HepG2 (cell line): ENCODE data around the gene RRBP1. TPM values are rescaled to one million over a fixed set of nuclear protein-coding genes. Genes with fewer than 3 reads are reported as not detected.

ENCODE experiments used
- AGO2 ChIP-seq: fragments of 200-400 bp; formaldehyde crosslinking; optimal IDR thresholded peaks from 2 replicates; pipeline ENCODE3; 2017; ENCODE audit warnings: mild to moderate bottlenecking, low read depth, low read length, moderate library complexity
- BRF2 ChIP-seq: sonication (generic); formaldehyde crosslinking; IDR thresholded peaks from 2 replicates; pipeline ENCODE4 v1.8.1; 2022; ENCODE audit warnings: mild to moderate bottlenecking, missing genetic modification reagents
- ELF4 ChIP-seq: sonication (generic); formaldehyde crosslinking; IDR thresholded peaks from 2 replicates; pipeline ENCODE4 v1.5.0; 2020; ENCODE audit warnings: missing genetic modification reagents, mild to moderate bottlenecking, moderate library complexity, borderline replicate concordance
- ETV5 ChIP-seq: IDR thresholded peaks from 2 replicates; pipeline ENCODE4 v1.6.1; 2018; ENCODE audit warnings: missing biosample characterization, missing genetic modification reagents, inconsistent platforms, borderline replicate concordance
- HNF4G ChIP-seq, 2 experiments: sonication (generic) in 1 of 2; formaldehyde crosslinking in 1 of 2; IDR thresholded peaks; 2 replicates each; pipeline versions ENCODE4 v1.4.0 to v1.6.1; 2011 to 2020; ENCODE audit warnings: borderline replicate concordance in 2 of 2, low read depth in 2 of 2, mild to moderate bottlenecking in 2 of 2, low read length in 1 of 2, missing genetic modification reagents in 1 of 2, moderate library complexity in 1 of 2
- MAFF ChIP-seq: IDR thresholded peaks from 2 replicates; pipeline ENCODE4 v1.6.1; 2011; ENCODE audit warnings: low read depth, low read length, improper control_type of control experiment
- MTERF4 ChIP-seq: sonication (generic); formaldehyde crosslinking; IDR thresholded peaks from 2 replicates; pipeline ENCODE4 v1.8.0; 2023; ENCODE audit warnings: mild to moderate bottlenecking, missing genetic modification reagents
- MXI1 ChIP-seq: IDR thresholded peaks from 3 replicates; pipeline ENCODE4 v1.6.1; 2012; ENCODE audit warnings: low read depth, low read length, inconsistent platforms, borderline replicate concordance
- NCOA1 ChIP-seq: sonication (generic); formaldehyde crosslinking; IDR thresholded peaks from 2 replicates; pipeline ENCODE4 v1.9.0; 2021; ENCODE audit warnings: missing genetic modification reagents
- NCOA2 ChIP-seq: sonication (generic); formaldehyde crosslinking; IDR thresholded peaks from 2 replicates; pipeline ENCODE4 v1.8.0; 2022; ENCODE audit warnings: inconsistent platforms
- NR3C1 ChIP-seq: sonication (generic); formaldehyde crosslinking; IDR thresholded peaks from 2 replicates; pipeline ENCODE4 v1.4.0; 2020; ENCODE audit warnings: missing genetic modification reagents
- NRL ChIP-seq: sonication (generic); formaldehyde crosslinking; IDR thresholded peaks from 2 replicates; pipeline ENCODE4 v1.5.0; 2020; ENCODE audit warnings: missing genetic modification reagents, mild to moderate bottlenecking, moderate library complexity, borderline replicate concordance
- PHF20 ChIP-seq: sonication (generic); formaldehyde crosslinking; IDR thresholded peaks from 2 replicates; pipeline ENCODE4 v1.5.0; 2020; ENCODE audit warnings: mild to moderate bottlenecking, missing genetic modification reagents
- RAD51 ChIP-seq: fragments of 450-650 bp; IDR thresholded peaks from 2 replicates; pipeline ENCODE4 v1.6.1; 2016; ENCODE audit warnings: borderline replicate concordance
- THAP8 ChIP-seq: sonication (generic); formaldehyde crosslinking; IDR thresholded peaks from 2 replicates; pipeline ENCODE4 v1.5.1; 2020; ENCODE audit warnings: missing genetic modification reagents, mild to moderate bottlenecking, borderline replicate concordance
- ZFP82 ChIP-seq: sonication (generic); formaldehyde crosslinking; IDR thresholded peaks from 2 replicates; pipeline ENCODE4 v1.5.1; 2020; ENCODE audit warnings: mild to moderate bottlenecking, missing genetic modification reagents, borderline replicate concordance
- ZNF180 ChIP-seq: sonication (generic); formaldehyde crosslinking; IDR thresholded peaks from 2 replicates; pipeline ENCODE4 v1.4.0; 2020; ENCODE audit warnings: low read depth, missing genetic modification reagents, borderline replicate concordance
- ZNF235 ChIP-seq: sonication (generic); formaldehyde crosslinking; IDR thresholded peaks from 2 replicates; pipeline ENCODE4 v1.8.1; 2023; ENCODE audit warnings: mild to moderate bottlenecking, missing genetic modification reagents, borderline replicate concordance
- ZNF33B ChIP-seq: sonication (generic); formaldehyde crosslinking; IDR thresholded peaks from 2 replicates; pipeline ENCODE4 v1.5.1; 2020; ENCODE audit warnings: mild to moderate bottlenecking, missing genetic modification reagents
- ZNF598 ChIP-seq: sonication (generic); formaldehyde crosslinking; IDR thresholded peaks from 2 replicates; pipeline ENCODE4 v1.5.1; 2020; ENCODE audit warnings: mild to moderate bottlenecking, missing genetic modification reagents, borderline replicate concordance
- ZNF660 ChIP-seq: sonication (generic); formaldehyde crosslinking; IDR thresholded peaks from 2 replicates; pipeline ENCODE4 v1.5.1; 2020; ENCODE audit warnings: mild to moderate bottlenecking, low read depth, missing genetic modification reagents, borderline replicate concordance
- ZNF724P ChIP-seq: sonication (generic); formaldehyde crosslinking; IDR thresholded peaks from 2 replicates; pipeline ENCODE4 v1.8.0; 2022; ENCODE audit warnings: missing genetic modification reagents, borderline replicate concordance
- ZNF883 ChIP-seq: sonication (generic); formaldehyde crosslinking; IDR thresholded peaks from 2 replicates; pipeline ENCODE4 v1.5.1; 2020; ENCODE audit warnings: mild to moderate bottlenecking, missing genetic modification reagents; ENCODE audit errors: not compliant biosample characterization
- ZNF891 ChIP-seq: sonication (generic); formaldehyde crosslinking; IDR thresholded peaks from 2 replicates; pipeline ENCODE4 v1.5.0; 2020; ENCODE audit warnings: mild to moderate bottlenecking, missing genetic modification reagents
- ZSCAN29 ChIP-seq: sonication (generic); formaldehyde crosslinking; conservative IDR thresholded peaks from 2 replicates; pipeline ENCODE4 v1.4.0; 2020; ENCODE audit warnings: mild to moderate bottlenecking, missing genetic modification reagents
- ZUFSP ChIP-seq: sonication (generic); formaldehyde crosslinking; IDR thresholded peaks from 2 replicates; pipeline ENCODE4 v1.9.0; 2021; ENCODE audit warnings: missing genetic modification reagents, mild to moderate bottlenecking, borderline replicate concordance
- polyA plus RNA-seq, 8 experiments: library from polyadenylated mRNA; depleted of rRNA in 3 of 8; stranded (reverse) in 7 of 8; unstranded in 1 of 8; fragments of >200 nt; fragmentation: Illumina TruSeq in 4 of 8; extraction: Trizol in 4 of 8; gene quantifications; 2 replicates each; pipeline versions ENCODE4 v1.2.1 to v1.2.3, GENCODE V29; 2011 to 2016; ENCODE audit warnings: low read depth in 4 of 8, missing spikeins in 1 of 8, mixed read lengths in 1 of 8; ENCODE audit not compliant: insufficient read depth in 1 of 8
- total RNA-seq, 5 experiments: library from RNA; depleted of rRNA; stranded (reverse); fragments of >200 nt; fragmentation: Illumina TruSeq; extraction: Trizol; gene quantifications; 2 replicates each; pipeline ENCODE4 v1.2.3, GENCODE V29; 2016; ENCODE audit warnings: low read depth in 1 of 5

The RRBP1 gene
- total and polyA plus RNA-seq, 2 of the 13 experiments (the other 11 are each of a cell fraction or from before 2014, with no cell fraction given) = 150 to 222 TPM

GRCh38 chr20:17645546-17646208 is 36.4 kb downstream of the RRBP1 start (continued):
- TF ChIP-seq ZUFSP (CRISPR knock-in tag) (no peak), THAP8 (no peak), ZNF660 (CRISPR knock-in tag) (no peak), ELF4 (CRISPR knock-in tag) (no peak), ZNF883 (CRISPR knock-in tag) (no peak), AGO2 (peak; percentile 77), ZNF180 (no peak), ETV5 (CRISPR knock-in tag) (no peak), ZNF33B (CRISPR knock-in tag) (no peak), ZSCAN29 (CRISPR knock-in tag) (no peak), NRL (peak; percentile 25; the same call in 1 of the 2 replicates), MXI1 (no peak), NCOA1 (CRISPR knock-in tag) (no peak), ZFP82 (CRISPR knock-in tag) (no peak), RAD51 (no peak), MTERF4 (CRISPR knock-in tag) (0 out of 2 replicates have a peak, but pooled peaks have one; percentile 2), ZNF598 (CRISPR knock-in tag) (no peak), NR3C1 (CRISPR knock-in tag) (no peak), PHF20 (CRISPR knock-in tag) (no peak), HNF4G (IDR thresholded peaks at IDR 0.05; ENCODE audit: borderline replicate concordance, low read depth, low read length) (no peak), HNF4G (CRISPR knock-in tag; IDR thresholded peaks at IDR 0.05; ENCODE audit: borderline replicate concordance, low read depth) (no peak), BRF2 (CRISPR knock-in tag) (no peak), ZNF891 (CRISPR knock-in tag) (0 out of 2 replicates have a peak, but pooled peaks have one; percentile 25), ZNF724P (CRISPR knock-in tag) (0 out of 2 replicates have a peak, but pooled peaks have one; percentile 50), MAFF (no peak), NCOA2 (CRISPR knock-in tag) (no peak), ZNF235 (CRISPR knock-in tag) (no peak)
